HepG2 (cell line): ENCODE measurements around the gene ECM1. TPM values are rescaled to one million over a fixed set of nuclear protein-coding genes. Genes with fewer than 3 reads are reported as not detected.

Experiments used
- DNMT3B ChIP-seq: conservative IDR thresholded peaks from 2 replicates; pipeline ENCODE4 v1.6.1; 2016; ENCODE audit warnings: missing biosample characterization, control low read depth
- microRNA-seq: library from miRNA; unstranded; fragments of <30 nt; microRNA quantifications from one replicate; pipeline ENCODE4, GENCODE V29; 2020
- polyA plus RNA-seq, 8 experiments: library from polyadenylated mRNA; depleted of rRNA in 3 of 8; stranded (reverse) in 7 of 8; unstranded in 1 of 8; fragments of >200 nt; fragmentation: Illumina TruSeq in 4 of 8; extraction: Trizol in 4 of 8; gene quantifications; 2 replicates each; pipeline versions ENCODE4 v1.2.1 to v1.2.3, GENCODE V29; 2011 to 2016; ENCODE audit warnings: low read depth in 4 of 8, missing spikeins in 1 of 8, mixed read lengths in 1 of 8; ENCODE audit not compliant: insufficient read depth in 1 of 8
- small RNA-seq, 3 experiments: library from RNA; depleted of rRNA; stranded (forward); fragments of <200 nt; gene quantifications; one replicate each; pipeline ENCODE3, GENCODE V24; 2012; ENCODE audit warnings: low read depth in 2 of 3, low replicate concordance in 1 of 3; ENCODE audit not compliant: insufficient read length in 3 of 3, insufficient read depth in 2 of 3
- total RNA-seq, 5 experiments: library from RNA; depleted of rRNA; stranded (reverse); fragments of >200 nt; fragmentation: Illumina TruSeq; extraction: Trizol; gene quantifications; 2 replicates each; pipeline ENCODE4 v1.2.3, GENCODE V29; 2016; ENCODE audit warnings: low read depth in 1 of 5
- TF ChIP-seq, protein P1 (sequence below): sonication (generic); formaldehyde crosslinking; IDR thresholded peaks from 2 replicates; pipeline ENCODE4 v1.8.0; 2022; ENCODE audit warnings: mild to moderate bottlenecking, missing genetic modification reagents

The ECM1 gene
- total and polyA plus RNA-seq, 2 of the 13 experiments (the other 11 are each of a cell fraction or from before 2014, with no cell fraction given), result 0.42 to 1.0 TPM

DNA sequence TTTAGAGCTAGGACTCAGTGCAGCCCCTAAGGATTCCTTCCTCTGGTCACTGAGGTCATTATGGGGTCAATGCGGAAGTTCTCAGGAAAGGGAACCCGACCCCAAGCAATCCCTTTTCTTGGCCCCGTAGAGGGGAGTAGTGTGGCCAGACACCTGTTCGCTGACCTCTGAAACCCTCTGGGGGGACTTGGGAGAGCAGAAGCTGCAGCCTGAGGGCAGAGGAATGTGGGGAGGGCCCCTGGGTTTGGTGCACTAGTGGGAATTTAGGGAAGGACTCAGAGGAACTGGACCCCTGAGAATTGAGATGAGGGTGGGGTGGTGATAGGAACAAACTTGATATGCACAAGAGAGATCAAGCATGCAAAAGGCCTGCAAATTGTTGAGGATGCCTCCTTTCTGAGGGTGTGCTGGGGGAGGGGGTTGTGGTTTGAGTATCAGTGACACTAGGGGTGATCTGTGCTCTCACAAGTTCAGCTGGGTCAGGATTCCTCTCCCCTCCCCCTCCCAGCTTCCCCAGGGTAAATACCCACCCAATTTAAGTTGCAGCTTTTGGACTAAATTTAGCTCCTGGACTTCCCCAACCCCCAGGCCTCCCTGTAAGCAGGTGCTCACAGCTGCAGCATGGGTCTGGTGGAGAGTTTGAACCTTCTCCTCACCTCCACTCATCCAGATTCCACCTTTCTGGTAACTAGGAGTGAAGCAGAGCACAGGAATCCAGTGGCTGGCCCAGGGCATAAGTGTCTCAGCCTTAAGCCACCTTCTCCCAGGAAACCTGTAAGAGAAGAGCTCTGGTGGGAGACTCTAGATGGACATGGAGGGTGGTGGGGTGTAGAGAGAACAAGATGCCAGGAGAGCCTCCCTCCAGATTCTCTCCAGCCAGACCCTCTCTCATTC, 54.8 kb downstream of the ECM1 start (continued):
- TF ChIP-seq, protein P1, sequence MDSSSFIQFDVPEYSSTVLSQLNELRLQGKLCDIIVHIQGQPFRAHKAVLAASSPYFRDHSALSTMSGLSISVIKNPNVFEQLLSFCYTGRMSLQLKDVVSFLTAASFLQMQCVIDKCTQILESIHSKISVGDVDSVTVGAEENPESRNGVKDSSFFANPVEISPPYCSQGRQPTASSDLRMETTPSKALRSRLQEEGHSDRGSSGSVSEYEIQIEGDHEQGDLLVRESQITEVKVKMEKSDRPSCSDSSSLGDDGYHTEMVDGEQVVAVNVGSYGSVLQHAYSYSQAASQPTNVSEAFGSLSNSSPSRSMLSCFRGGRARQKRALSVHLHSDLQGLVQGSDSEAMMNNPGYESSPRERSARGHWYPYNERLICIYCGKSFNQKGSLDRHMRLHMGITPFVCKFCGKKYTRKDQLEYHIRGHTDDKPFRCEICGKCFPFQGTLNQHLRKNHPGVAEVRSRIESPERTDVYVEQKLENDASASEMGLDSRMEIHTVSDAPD (CRISPR knock-in tag), result no peak
- TF ChIP-seq DNMT3B (CRISPR knock-in tag), result 0 out of 2 replicates have a peak, but pooled peaks have one; percentile 47

Small RNAs within 50 kb of the gene (microRNA-seq; reads per million reads assigned to microRNA genes)
- not detected for gene MIR4257
- gene MIR6878, result not detected

Small RNAs within 50 kb of the gene (small RNA-seq; reads per million reads assigned to genes)
- 0 reads per million in 3 experiments for gene MIR4257

Other genes starting within 250 kb of the ECM1 start
- 87.1 and 130 TPM in 2 replicates for gene APH1A, start 239.1 kb upstream of the ECM1 start, total RNA-seq (2016; rRNA removed; fragmentation: Illumina TruSeq; extraction: Trizol)
- gene APH1A, start 239.1 kb upstream of the ECM1 start, polyA plus RNA-seq (2011; rRNA removed), result 114 and 128 TPM in 2 replicates
- 0.28 and 0.35 TPM in 2 replicates for gene C1orf54, start 235.3 kb upstream of the ECM1 start, total RNA-seq (2016; rRNA removed; fragmentation: Illumina TruSeq; extraction: Trizol)
- gene C1orf54, start 235.3 kb upstream of the ECM1 start, polyA plus RNA-seq (2011; rRNA removed), result 0.27 and 0.44 TPM in 2 replicates
- gene CIART, start 225.6 kb upstream of the ECM1 start, total RNA-seq (2016; rRNA removed; fragmentation: Illumina TruSeq; extraction: Trizol), result not detected in 2 replicates
- 0.48 and 0.58 TPM in 2 replicates for gene CIART, start 225.6 kb upstream of the ECM1 start, polyA plus RNA-seq (2011; rRNA removed)
- 64.2 and 77.5 TPM in 2 replicates for gene MRPS21, start 214.2 kb upstream of the ECM1 start, total RNA-seq (2016; rRNA removed; fragmentation: Illumina TruSeq; extraction: Trizol)
- 51.6 and 59.4 TPM in 2 replicates for gene MRPS21, start 214.2 kb upstream of the ECM1 start, polyA plus RNA-seq (2011; rRNA removed)
- gene PRPF3, start 186.6 kb upstream of the ECM1 start, total RNA-seq (2016; rRNA removed; fragmentation: Illumina TruSeq; extraction: Trizol), result 34.2 and 45.9 TPM in 2 replicates
- gene PRPF3, start 186.6 kb upstream of the ECM1 start, polyA plus RNA-seq (2011; rRNA removed), result 20.1 and 23.0 TPM in 2 replicates
- gene RPRD2, start 144.0 kb upstream of the ECM1 start, total RNA-seq (2016; rRNA removed; fragmentation: Illumina TruSeq; extraction: Trizol), result 8.0 and 12.2 TPM in 2 replicates
- 8.8 and 8.9 TPM in 2 replicates for gene RPRD2, start 144.0 kb upstream of the ECM1 start, polyA plus RNA-seq (2011; rRNA removed)
- 18.9 and 22.8 TPM in 2 replicates for gene TARS2, start 20.7 kb upstream of the ECM1 start, total RNA-seq (2016; rRNA removed; fragmentation: Illumina TruSeq; extraction: Trizol)
- gene TARS2, start 20.7 kb upstream of the ECM1 start, polyA plus RNA-seq (2011; rRNA removed), result 21.3 and 23.6 TPM in 2 replicates
- 0.71 TPM in 1 of 2 replicates, not detected in the other for gene FALEC, start 7.6 kb downstream of the ECM1 start, total RNA-seq (2016; rRNA removed; fragmentation: Illumina TruSeq; extraction: Trizol)
- 0.20 and 0.33 TPM in 2 replicates for gene FALEC, start 7.6 kb downstream of the ECM1 start, polyA plus RNA-seq (2011; rRNA removed)
- 1.9 and 3.9 TPM in 2 replicates for gene ADAMTSL4, start 41.3 kb downstream of the ECM1 start, total RNA-seq (2016; rRNA removed; fragmentation: Illumina TruSeq; extraction: Trizol)
- gene ADAMTSL4, start 41.3 kb downstream of the ECM1 start, polyA plus RNA-seq (2011; rRNA removed), result 15.1 and 16.4 TPM in 2 replicates
- 113 and 125 TPM in 2 replicates for gene MCL1, start 71.5 kb downstream of the ECM1 start, total RNA-seq (2016; rRNA removed; fragmentation: Illumina TruSeq; extraction: Trizol)
- gene MCL1, start 71.5 kb downstream of the ECM1 start, polyA plus RNA-seq (2011; rRNA removed), result 69.5 and 70.6 TPM in 2 replicates
- 111 and 137 TPM in 2 replicates for gene ENSA, start 121.5 kb downstream of the ECM1 start, total RNA-seq (2016; rRNA removed; fragmentation: Illumina TruSeq; extraction: Trizol)
- 54.5 and 55.1 TPM in 2 replicates for gene ENSA, start 121.5 kb downstream of the ECM1 start, polyA plus RNA-seq (2011; rRNA removed)
- 12.8 and 19.3 TPM in 2 replicates for gene GOLPH3L, start 189.0 kb downstream of the ECM1 start, total RNA-seq (2016; rRNA removed; fragmentation: Illumina TruSeq; extraction: Trizol)
- gene GOLPH3L, start 189.0 kb downstream of the ECM1 start, polyA plus RNA-seq (2011; rRNA removed), result 6.6 and 8.2 TPM in 2 replicates
- gene HORMAD1, start 212.8 kb downstream of the ECM1 start, total RNA-seq (2016; rRNA removed; fragmentation: Illumina TruSeq; extraction: Trizol), result not detected in 2 replicates
- gene HORMAD1, start 212.8 kb downstream of the ECM1 start, polyA plus RNA-seq (2011; rRNA removed), result not detected in 2 replicates